WERI-Rb-1 (cell line): Measurements from ENCODE around the gene ROBO2.

ENCODE experiments used
- DNase-seq: peaks from one replicate; pipeline ENCODE4 v3.0.0-alpha.2; 2020
- H3K27ac ChIP-seq: fragments of 250-450 bp; sonication (Bioruptor Pico); 2 replicates; pipeline ENCODE4 v1.5.1; 2020; ENCODE audit warnings: mild to moderate bottlenecking, moderate library complexity
- H3K27me3 ChIP-seq: fragments of 250-450 bp; sonication (Bioruptor Pico); 2 replicates; pipeline ENCODE4 v1.5.1; 2021; ENCODE audit warnings: mild to moderate bottlenecking, low read depth, moderate library complexity; ENCODE audit not compliant: insufficient read depth, severe bottlenecking
- H3K36me3 ChIP-seq: fragments of 250-450 bp; sonication (Bioruptor Pico); 2 replicates; pipeline ENCODE4 v1.5.1; 2020; ENCODE audit warnings: mild to moderate bottlenecking, moderate library complexity
- H3K4me3 ChIP-seq: 2 replicates; pipeline ENCODE4 v1.5.1; 2011; ENCODE audit warnings: low read depth, mild to moderate bottlenecking, control low read depth, low read length
- H3K9me3 ChIP-seq: fragments of 250-450 bp; sonication (Bioruptor Pico); 2 replicates; pipeline ENCODE4 v1.5.1; 2021; ENCODE audit warnings: mild to moderate bottlenecking, moderate library complexity; ENCODE audit not compliant: severe bottlenecking
- CTCF ChIP-seq: IDR thresholded peaks from 2 replicates; pipeline ENCODE4 v1.5.1; 2011; ENCODE audit warnings: low read depth, mild to moderate bottlenecking, control low read depth, inconsistent platforms, low read length

ROBO2 gene

DNA sequence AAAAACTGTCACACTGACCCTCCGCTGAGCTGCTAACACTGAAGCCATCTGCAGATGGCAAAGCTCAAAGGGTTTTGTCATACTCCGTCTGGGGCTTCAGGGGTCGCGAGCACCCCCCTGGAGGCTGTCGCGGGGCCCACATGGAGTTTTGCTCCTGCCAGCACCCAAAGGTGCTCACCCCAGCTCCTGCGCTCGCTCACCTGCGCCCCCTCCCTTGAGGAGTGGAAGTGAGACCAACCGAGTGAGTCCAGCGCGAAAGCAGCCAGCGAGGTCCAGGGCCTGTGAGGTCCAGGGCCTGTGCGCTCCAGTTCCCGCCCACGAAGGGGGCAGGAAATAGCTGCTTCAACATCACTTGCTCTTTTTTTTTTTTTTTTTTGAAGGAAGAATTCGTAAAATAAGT is 208.5 kb downstream of the ROBO2 start:
- no peaks in the 10 kb centered on the region for H3K36me3 ChIP-seq
- H3K4me3 ChIP-seq, result no peak overlapping the region
- H3K27me3 ChIP-seq, result no peaks in the 10 kb centered on the region
- H3K9me3 ChIP-seq, result no peaks in the 10 kb centered on the region
- DNase-seq, result no peak
- TF ChIP-seq CTCF, result no peak
- H3K27ac ChIP-seq, result no peak overlapping the region

- Histone ChIP-seq H3K27ac (no peak overlapping the region), H3K4me3 (no peak overlapping the region), H3K9me3 (no peaks in the 10 kb centered on the region), H3K27me3 (no peaks in the 10 kb centered on the region), H3K36me3 (no peaks in the 10 kb centered on the region)
- no peak for TF ChIP-seq CTCF
- DNase-seq, result no peak
These were observed 211.2 kb downstream of the ROBO2 start for GRCh38 chr3:77251136-77251535.

DNA sequence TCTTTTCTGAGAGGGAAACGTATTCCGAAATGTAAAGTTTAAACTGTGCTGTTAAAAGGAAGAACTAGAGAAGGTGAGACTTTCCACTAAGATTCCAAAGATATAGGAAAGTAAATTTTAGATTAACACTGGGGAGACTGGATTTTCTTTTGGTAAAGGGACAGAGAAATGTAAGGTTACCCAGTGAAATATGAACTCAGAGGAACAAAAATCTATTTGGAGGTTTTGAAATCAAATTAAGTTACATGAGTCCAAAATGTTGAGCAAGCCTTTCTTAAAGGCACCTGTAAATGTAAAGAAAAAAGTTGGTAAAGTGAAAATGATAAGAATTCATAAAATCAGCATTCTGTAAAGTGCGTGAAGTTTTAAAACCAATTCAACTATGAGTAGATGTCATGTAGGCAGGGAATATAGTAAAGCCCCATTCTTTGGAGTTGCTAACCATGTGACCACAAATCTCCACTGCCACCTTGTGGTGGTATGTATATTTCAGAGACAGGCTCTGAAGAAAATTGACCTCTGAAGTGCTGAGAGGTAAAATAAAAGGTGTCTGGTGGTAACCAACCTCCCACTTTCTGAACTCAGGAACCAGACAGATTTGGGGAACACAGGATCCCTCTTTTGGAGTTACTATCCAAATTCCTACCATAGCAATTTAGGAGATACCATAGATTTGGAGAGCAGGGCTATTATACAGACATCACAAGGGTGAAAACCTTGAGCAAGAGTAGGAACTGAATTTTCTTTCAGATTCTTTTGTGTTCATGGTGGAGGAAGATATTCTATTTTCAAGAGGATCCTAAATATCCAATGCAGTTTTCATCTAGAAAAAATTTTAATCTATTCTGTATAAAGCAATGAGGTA is 215.3 kb downstream of the ROBO2 start:
- no peaks in the 10 kb centered on the region for H3K27me3 ChIP-seq
- H3K4me3 ChIP-seq, result no peak overlapping the region
- peak; percentile 48 for TF ChIP-seq CTCF
- no peaks in the 10 kb centered on the region for H3K36me3 ChIP-seq
- H3K9me3 ChIP-seq, result no peaks in the 10 kb centered on the region
- H3K27ac ChIP-seq, result no peak overlapping the region
- DNase-seq, result peak; percentile 69

GRCh38 chr3:77256584-77257503 is 216.9 kb downstream of the ROBO2 start:
- Histone ChIP-seq H3K27ac (peak overlapping the region; percentile 26; the same call in 1 of the 2 replicates), H3K9me3 (no peaks in the 10 kb centered on the region), H3K27me3 (no peaks in the 10 kb centered on the region), H3K4me3 (no peak overlapping the region), H3K36me3 (no peaks in the 10 kb centered on the region)
- TF ChIP-seq CTCF, result no peak
- DNase-seq, result no peak

DNA sequence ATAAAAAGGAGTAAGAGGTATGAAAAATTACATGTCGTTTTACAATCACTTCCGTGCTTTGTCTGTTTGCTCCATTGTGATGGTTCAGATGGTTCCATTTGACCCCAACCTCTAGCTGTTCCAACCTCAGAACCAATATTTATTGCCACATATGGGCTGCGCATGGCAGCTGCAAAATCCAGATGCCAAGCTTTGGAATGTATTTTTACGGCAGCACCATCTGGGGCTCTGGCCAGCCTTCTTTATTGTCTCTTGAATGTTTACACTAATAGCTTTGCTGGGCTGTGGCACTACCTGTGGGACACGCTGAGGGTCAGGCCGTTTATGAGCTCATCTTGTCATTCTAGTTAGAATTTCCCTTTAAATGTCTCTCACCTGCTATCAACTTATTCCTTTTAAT is 219.8 kb downstream of the ROBO2 start:
- TF ChIP-seq CTCF, result no peak
- H3K4me3 ChIP-seq, result no peak overlapping the region
- no peak overlapping the region for H3K27ac ChIP-seq
- no peaks in the 10 kb centered on the region for H3K27me3 ChIP-seq
- DNase-seq, result no peak
- no peaks in the 10 kb centered on the region for H3K36me3 ChIP-seq
- H3K9me3 ChIP-seq, result no peaks in the 10 kb centered on the region
